SK-N-SH (cell line): ENCODE results near the gene CALN1. TPM values are rescaled to one million over a fixed set of nuclear protein-coding genes. Genes with fewer than 3 reads are reported as not detected.

Experiments
- CTCF ChIA-PET: fragments of 300-600, 350-600 bp; formaldehyde crosslinking; extraction: SDS; loops from one replicate; lab custom pipeline; 2021; lab: Yijun Ruan, JAX
- POLR2A ChIA-PET: fragments of 350-600 bp; sonication (Branson Sonifier 250); formaldehyde crosslinking; extraction: SDS; loops from one replicate; lab custom pipeline; 2020; ENCODE audit warnings: antibody characterized with exemption, inconsistent platforms; lab: Yijun Ruan, JAX
- DNase-seq: peaks from one replicate; pipeline ENCODE4 v3.0.0; 2012
- H2AFZ ChIP-seq: fragments of 200-600 bp; sonication (generic); 2 replicates; pipeline ENCODE4 v1.8.1; 2016; ENCODE audit warnings: antibody characterized with exemption, mild to moderate bottlenecking, low read depth
- H3F3A ChIP-seq: fragments of 200-600 bp; sonication (generic); replicated peaks from 2 replicates; pipeline ENCODE3; 2016; ENCODE audit warnings: antibody characterized with exemption, mild to moderate bottlenecking; ENCODE audit not compliant: insufficient read depth
- H3K27ac ChIP-seq, 2 experiments: fragments of 200-500 bp in 1 of 2; fragments of 200-600 bp in 1 of 2; sonication (Bioruptor generic) in 1 of 2; sonication (generic), shearing (Covaris generic) in 1 of 2; 2 replicates each; pipeline versions ENCODE4 v1.5.1 to v1.6.1; 2014 to 2016; ENCODE audit warnings: low read depth in 2 of 2, inconsistent platforms in 1 of 2, low read length in 1 of 2, mild to moderate bottlenecking in 1 of 2, mixed read lengths in 1 of 2
- H3K27me3 ChIP-seq: fragments of 200-600 bp; sonication (generic), shearing (Covaris generic); 2 replicates; pipeline ENCODE4 v1.6.1; 2016; ENCODE audit warnings: mixed run types; ENCODE audit not compliant: insufficient read depth
- H3K36me3 ChIP-seq, 2 experiments: fragments of 200-500 bp in 1 of 2; fragments of 200-600 bp in 1 of 2; sonication (Bioruptor generic) in 1 of 2; sonication (generic) in 1 of 2; replicated peaks in 1 of 2; 2 replicates each; pipeline versions ENCODE3 to v1.5.1; 2014 to 2016; ENCODE audit warnings: low read length in 1 of 2, mild to moderate bottlenecking in 1 of 2; ENCODE audit not compliant: insufficient read depth in 2 of 2, control insufficient read depth in 1 of 2
- H3K4me1 ChIP-seq, 2 experiments: fragments of 200-500 bp in 1 of 2; fragments of 200-600 bp in 1 of 2; sonication (Bioruptor generic) in 1 of 2; sonication (generic), shearing (Covaris generic) in 1 of 2; 2 replicates each; pipeline versions ENCODE4 v1.5.1 to v1.6.1; 2014 to 2016; ENCODE audit warnings: low read depth in 1 of 2, low read length in 1 of 2, mixed run types in 1 of 2; ENCODE audit not compliant: insufficient read depth in 2 of 2, control insufficient read depth in 1 of 2
- H3K4me2 ChIP-seq: fragments of 200-600 bp; sonication (generic), shearing (Covaris generic); 2 replicates; pipeline ENCODE4 v1.6.1; 2017; ENCODE audit warnings: mixed run types
- H3K4me3 ChIP-seq, 2 experiments: fragments of 200-500 bp in 1 of 2; fragments of 200-600 bp in 1 of 2; sonication (Bioruptor generic) in 1 of 2; sonication (generic), shearing (Covaris generic) in 1 of 2; 2 replicates each; pipeline versions ENCODE4 v1.5.1 to v1.8.1; 2014 to 2016; ENCODE audit warnings: low read depth in 2 of 2, inconsistent platforms in 1 of 2, low read length in 1 of 2, mild to moderate bottlenecking in 1 of 2, mixed read lengths in 1 of 2, moderate library complexity in 1 of 2
- H3K79me2 ChIP-seq: fragments of 200-600 bp; sonication (generic); 2 replicates; pipeline ENCODE4 v1.8.1; 2017; ENCODE audit warnings: mild to moderate bottlenecking; ENCODE audit not compliant: insufficient read depth
- H3K9ac ChIP-seq: fragments of 200-600 bp; sonication (generic); 2 replicates; pipeline ENCODE4 v1.6.1; 2017; ENCODE audit warnings: mixed run types
- H3K9me2 ChIP-seq: fragments of 200-600 bp; sonication (generic); 2 replicates; pipeline ENCODE4 v1.6.1; 2017; ENCODE audit warnings: mixed run types
- H3K9me3 ChIP-seq: fragments of 200-600 bp; sonication (generic); 2 replicates; pipeline ENCODE4 v1.6.1; 2017; ENCODE audit warnings: mixed run types, mild to moderate bottlenecking, moderate library complexity
- H4K20me1 ChIP-seq: fragments of 200-600 bp; sonication (generic); 2 replicates; pipeline ENCODE4 v1.6.1; 2017; ENCODE audit warnings: mild to moderate bottlenecking, mixed run types; ENCODE audit not compliant: insufficient read depth
- ELF1 ChIP-seq: IDR thresholded peaks from 2 replicates; pipeline ENCODE4 v1.4.0; 2012
- EP300 ChIP-seq, 2 experiments: IDR thresholded peaks; 2 replicates each; pipeline versions ENCODE4 v1.4.0 to v1.6.1; 2012; ENCODE audit warnings: borderline replicate concordance in 1 of 2, low read depth in 1 of 2, low read length in 1 of 2
- EZH2phosphoT487 ChIP-seq: fragments of 200-600 bp; sonication (generic); IDR thresholded peaks from 2 replicates; pipeline ENCODE4 v1.6.1; 2017; ENCODE audit warnings: low read depth, mixed run types, mild to moderate bottlenecking, antibody characterized with exemption, moderate library complexity, borderline replicate concordance
- FOXJ3 ChIP-seq: sonication (generic); formaldehyde crosslinking; IDR thresholded peaks from 2 replicates; pipeline ENCODE4 v1.5.1; 2020; ENCODE audit warnings: mild to moderate bottlenecking, missing genetic modification reagents
- GABPA ChIP-seq: IDR thresholded peaks from 2 replicates; pipeline ENCODE4 v1.4.0; 2012; ENCODE audit warnings: low read depth, mild to moderate bottlenecking
- IRF3 ChIP-seq: fragments of 150-350 bp; IDR thresholded peaks from 2 replicates; pipeline ENCODE4 v1.6.1; 2016; ENCODE audit warnings: mild to moderate bottlenecking, low read depth, low read length
- MEF2A ChIP-seq: IDR thresholded peaks from 2 replicates; pipeline ENCODE4 v1.4.0; 2012; ENCODE audit warnings: low read depth, borderline replicate concordance
- NRF1 ChIP-seq: IDR thresholded peaks from 2 replicates; pipeline ENCODE4 v1.6.1; 2012; ENCODE audit warnings: low read depth, mild to moderate bottlenecking, low read length
- RAD21 ChIP-seq: IDR thresholded peaks from 2 replicates; pipeline ENCODE4 v1.6.1; 2012; ENCODE audit warnings: mild to moderate bottlenecking, low read length
- RCOR1 ChIP-seq: fragments of 150-350 bp; IDR thresholded peaks from 2 replicates; pipeline ENCODE4 v1.6.1; 2017; ENCODE audit warnings: antibody characterized with exemption, low read length
- REST ChIP-seq: IDR thresholded peaks from 2 replicates; pipeline ENCODE4 v1.6.1; 2012; ENCODE audit warnings: mild to moderate bottlenecking, low read depth, low read length, moderate library complexity
- RFX5 ChIP-seq: IDR thresholded peaks from 2 replicates; pipeline ENCODE4 v1.6.1; 2012; ENCODE audit warnings: mild to moderate bottlenecking, improper control_type of control experiment, low read length
- SIN3A ChIP-seq: IDR thresholded peaks from 2 replicates; pipeline ENCODE4 v1.6.1; 2012; ENCODE audit warnings: low read depth, mild to moderate bottlenecking, low read length, moderate library complexity, borderline replicate concordance
- TEAD4 ChIP-seq: IDR thresholded peaks from 2 replicates; pipeline ENCODE4 v1.4.0; 2012; ENCODE audit warnings: mild to moderate bottlenecking, borderline replicate concordance; ENCODE audit not compliant: insufficient read depth
- USF2 ChIP-seq: fragments of 150-350 bp; IDR thresholded peaks from 2 replicates; pipeline ENCODE4 v1.6.1; 2017; ENCODE audit warnings: antibody characterized with exemption, low read length, low read depth, borderline replicate concordance
- YY1 ChIP-seq: IDR thresholded peaks from 2 replicates; pipeline ENCODE4 v1.4.0; 2012; ENCODE audit warnings: low read depth, mild to moderate bottlenecking
- WGBS: methylation state at CpG from one replicate; pipeline ENCODE4 v1.1.6; 2017; ENCODE audit warnings: low lambda C conversion rate; 5-methylcytosine and 5-hydroxymethylcytosine counted together
- polyA plus RNA-seq, 3 experiments: library from polyadenylated mRNA; depleted of rRNA; stranded (reverse); fragments of >200 nt; gene quantifications; 2 replicates each; pipeline ENCODE4 v1.2.3, GENCODE V29; 2012

Gene CALN1
- polyA plus RNA-seq, 1 of the 3 experiments (the other 2 are of a cell fraction) = not detected

- CTCF ChIA-PET = no interaction called here
- 3% methylated on average over 3 of the region's 3 CpGs for WGBS
- POLR2A ChIA-PET = no interaction called here
Observed at GRCh38 chr7:72292794-72293193, 119.3 kb downstream of the CALN1 start.

GRCh38 chr7:72292118-72292517 lies 120.0 kb downstream of the CALN1 start:
- Histone ChIP-seq H3K9me2 (no peaks in the 10 kb centered on the region), H3K27me3 (no peaks in the 10 kb centered on the region), H3K4me3 (no peak overlapping the region), H3K9ac (no peak overlapping the region), H3F3A (no peaks in the 10 kb centered on the region), H3K4me2 (no peak overlapping the region), H3K79me2 (no peaks in the 10 kb centered on the region), H3K27ac (no peak overlapping the region), H3K9me3 (no peaks in the 10 kb centered on the region), H2AFZ (no peak overlapping the region), H4K20me1 (no peaks in the 10 kb centered on the region), H3K4me1 (no peaks in the 10 kb centered on the region), H3K36me3 (no peaks in the 10 kb centered on the region)
- TF ChIP-seq YY1 (no peak), SIN3A (no peak), RCOR1 (no peak), ELF1 (no peak), FOXJ3 (CRISPR knock-in tag) (no peak), REST (no peak), NRF1 (no peak), IRF3 (no peak)
- WGBS = 0% methylated on average over 3 of the region's 3 CpGs
- POLR2A ChIA-PET = no interaction called here
- CTCF ChIA-PET = no interaction called here
- no peak for DNase-seq

More at GRCh38 chr7:72292794-72293193, 119.3 kb downstream of the CALN1 start:
- Histone ChIP-seq H3K36me3 (no peaks in the 10 kb centered on the region), H3K9me2 (no peaks in the 10 kb centered on the region), H3K79me2 (no peaks in the 10 kb centered on the region), H3K27me3 (no peaks in the 10 kb centered on the region), H3F3A (no peaks in the 10 kb centered on the region), H3K9ac (no peak overlapping the region), H3K9me3 (no peaks in the 10 kb centered on the region), H2AFZ (no peak overlapping the region; the same call in 1 of the 2 replicates), H3K27ac (no peak overlapping the region), H3K4me1 (no peaks in the 10 kb centered on the region), H4K20me1 (no peaks in the 10 kb centered on the region), H3K4me2 (no peak overlapping the region), H3K4me3 (no peak overlapping the region)
- DNase-seq = no peak
- TF ChIP-seq MEF2A (no peak), EZH2phosphoT487 (no peak), REST (no peak), FOXJ3 (CRISPR knock-in tag) (no peak), TEAD4 (no peak), GABPA (no peak), EP300 (IDR thresholded peaks at IDR 0.05; ENCODE audit: borderline replicate concordance in 1 of 2, low read depth in 1 of 2, low read length in 1 of 2) (no peak), RAD21 (no peak), RFX5 (no peak), USF2 (no peak), ELF1 (no peak)
